ENCODE measurements around the gene BORCS6.
A peak's percentile ranks its signal among the peaks of the same experiment; 100 is the strongest.

GRCh38 chr17:8187517-8188262 is 2.3 kb downstream of the BORCS6 start:
- TF ChIP-seq EZH2 (IDR thresholded peaks at IDR 0.05; ENCODE audit: borderline replicate concordance, low read length), result no peak
- TF ChIP-seq, protein P1, sequence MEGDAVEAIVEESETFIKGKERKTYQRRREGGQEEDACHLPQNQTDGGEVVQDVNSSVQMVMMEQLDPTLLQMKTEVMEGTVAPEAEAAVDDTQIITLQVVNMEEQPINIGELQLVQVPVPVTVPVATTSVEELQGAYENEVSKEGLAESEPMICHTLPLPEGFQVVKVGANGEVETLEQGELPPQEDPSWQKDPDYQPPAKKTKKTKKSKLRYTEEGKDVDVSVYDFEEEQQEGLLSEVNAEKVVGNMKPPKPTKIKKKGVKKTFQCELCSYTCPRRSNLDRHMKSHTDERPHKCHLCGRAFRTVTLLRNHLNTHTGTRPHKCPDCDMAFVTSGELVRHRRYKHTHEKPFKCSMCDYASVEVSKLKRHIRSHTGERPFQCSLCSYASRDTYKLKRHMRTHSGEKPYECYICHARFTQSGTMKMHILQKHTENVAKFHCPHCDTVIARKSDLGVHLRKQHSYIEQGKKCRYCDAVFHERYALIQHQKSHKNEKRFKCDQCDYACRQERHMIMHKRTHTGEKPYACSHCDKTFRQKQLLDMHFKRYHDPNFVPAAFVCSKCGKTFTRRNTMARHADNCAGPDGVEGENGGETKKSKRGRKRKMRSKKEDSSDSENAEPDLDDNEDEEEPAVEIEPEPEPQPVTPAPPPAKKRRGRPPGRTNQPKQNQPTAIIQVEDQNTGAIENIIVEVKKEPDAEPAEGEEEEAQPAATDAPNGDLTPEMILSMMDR (conservative IDR thresholded peaks at IDR 0.05 in 1 of 2, IDR thresholded peaks at IDR 0.05 in 1 of 2; ENCODE audit: extremely low read depth in 1 of 2, insufficient read depth in 1 of 2, low read depth in 1 of 2, low read length in 2 of 2), result peak in 1 of 2 donors; percentile 11
